MG63 (cell line): Measurements from ENCODE around the gene AGL. TPM values are rescaled to one million over a fixed set of nuclear protein-coding genes. Genes with fewer than 3 reads are reported as not detected.
"Not testable (repeated sequence)": the region's sequence is repeated elsewhere in the genome, so short reads cannot be mapped to it uniquely, and the experiment has no call there.

Experiments used
- DNase-seq: peaks from one replicate; pipeline ENCODE4 v3.0.0-alpha.2; 2020
- H3K27me3 ChIP-seq: fragments of 250-450 bp; sonication (Bioruptor Pico); 2 replicates; pipeline ENCODE4 v1.5.1; 2020; ENCODE audit warnings: mild to moderate bottlenecking, moderate library complexity
- H3K36me3 ChIP-seq: fragments of 250-450 bp; sonication (Bioruptor Pico); 2 replicates; pipeline ENCODE4 v1.5.1; 2020; ENCODE audit warnings: mild to moderate bottlenecking, moderate library complexity
- H3K4me3 ChIP-seq: fragments of 250-450 bp; sonication (Bioruptor Pico); 2 replicates; pipeline ENCODE4 v1.5.1; 2020; ENCODE audit warnings: mild to moderate bottlenecking, moderate library complexity
- H3K9me3 ChIP-seq: fragments of 250-450 bp; sonication (Bioruptor Pico); 2 replicates; pipeline ENCODE4 v1.5.1; 2020; ENCODE audit warnings: mild to moderate bottlenecking, moderate library complexity
- total RNA-seq: library from RNA; depleted of rRNA; stranded (reverse); fragments of >200 nt; shearing (Covaris generic); gene quantifications from 2 replicates; pipeline ENCODE4 v1.2.3, GENCODE V29; 2014; ENCODE audit warnings: low replicate concordance; rRNA removed

AGL gene
- 1.4 and 20.1 TPM in 2 replicates for total RNA-seq

DNA sequence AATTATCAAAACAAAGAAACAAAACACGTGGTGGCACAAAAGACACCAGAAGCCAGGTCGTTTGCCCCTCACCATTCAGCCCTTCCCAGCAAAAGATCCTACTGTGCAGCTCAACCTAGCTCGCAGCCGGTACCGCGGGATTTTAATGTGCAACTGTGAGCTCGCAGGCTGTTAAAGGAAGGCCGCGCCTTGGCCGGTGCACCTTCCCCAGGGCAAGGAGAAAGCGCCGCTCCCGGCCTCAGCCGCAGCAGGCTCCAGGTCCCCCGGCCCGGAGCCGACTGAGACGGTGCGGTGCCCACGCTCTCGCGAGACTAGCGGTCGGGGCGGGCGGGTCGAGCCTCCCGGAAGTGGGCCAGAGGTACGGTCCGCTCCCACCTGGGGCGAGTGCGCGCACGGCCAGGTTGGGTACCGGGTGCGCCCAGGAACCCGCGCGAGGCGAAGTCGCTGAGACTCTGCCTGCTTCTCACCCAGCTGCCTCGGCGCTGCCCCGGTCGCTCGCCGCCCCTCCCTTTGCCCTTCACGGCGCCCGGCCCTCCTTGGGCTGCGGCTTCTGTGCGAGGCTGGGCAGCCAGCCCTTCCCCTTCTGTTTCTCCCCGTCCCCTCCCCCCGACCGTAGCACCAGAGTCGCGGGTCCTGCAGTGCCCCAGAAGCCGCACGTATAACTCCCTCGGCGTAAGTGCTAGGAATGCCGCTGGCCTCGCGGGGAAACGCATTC is at the start of gene AGL:
TSS of gene AGL (plus strand) at position 618 of the 715 bp plus-strand sequence. CDS start 682 bp downstream, outside the sequence.
- DNase-seq, result peak; percentile 87
- H3K4me3 ChIP-seq, result peak within 1 kb of the TSS; percentile 77
- no peaks in the 10 kb centered on the region for H3K27me3 ChIP-seq
- H3K9me3 ChIP-seq, result no peaks in the 10 kb centered on the region
- no peaks in the 10 kb centered on the region for H3K36me3 ChIP-seq

DNA sequence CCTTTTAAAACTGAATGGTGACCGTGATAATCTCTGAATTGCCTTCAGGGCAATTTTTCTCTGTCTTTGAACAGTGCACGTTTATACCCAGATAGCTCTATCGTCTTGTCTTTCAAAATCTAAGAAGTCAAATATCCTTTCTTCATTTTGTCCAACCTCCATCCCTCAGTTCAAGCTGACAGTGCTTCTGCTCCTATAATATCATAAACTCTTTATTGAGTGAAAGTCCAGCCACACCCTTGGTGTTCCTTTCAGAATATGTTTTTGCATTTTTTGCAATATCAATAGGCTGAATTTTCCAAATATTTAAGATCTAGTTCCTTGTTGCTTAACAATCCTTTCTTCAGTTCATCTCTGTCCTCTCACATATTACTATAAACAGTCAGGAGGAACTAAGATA is 48.6 kb upstream of the AGL start:
- Histone ChIP-seq H3K9me3 (no peaks in the 10 kb centered on the region), H3K27me3 (peaks cover 23% of the 10 kb centered on the region), H3K36me3 (no peaks in the 10 kb centered on the region), H3K4me3 (no peak overlapping the region)
- DNase-seq, result no peak

DNA sequence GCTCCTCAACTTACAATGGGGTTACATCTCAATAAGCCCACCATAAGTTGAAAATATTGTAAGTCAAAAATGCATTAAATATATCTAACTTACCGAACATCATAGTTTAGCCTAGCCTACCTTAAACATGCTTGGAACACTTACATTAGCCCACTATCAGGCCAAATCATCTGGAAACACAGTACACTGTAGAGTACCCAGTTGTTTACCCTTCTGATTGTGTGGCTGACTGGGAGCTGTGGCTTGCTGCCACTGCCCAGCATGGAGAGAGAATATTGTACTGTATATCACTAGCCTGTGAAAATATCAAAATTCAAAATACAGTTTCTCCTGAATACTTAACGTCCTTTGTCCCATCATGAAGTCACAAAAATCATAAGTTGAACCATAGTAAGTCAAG is 43.3 kb upstream of the AGL start:
- DNase-seq, result no peak
- peaks cover 19% of the 10 kb centered on the region for H3K27me3 ChIP-seq
- H3K4me3 ChIP-seq, result no peak overlapping the region
- no peaks in the 10 kb centered on the region for H3K9me3 ChIP-seq
- no peaks in the 10 kb centered on the region for H3K36me3 ChIP-seq

DNA sequence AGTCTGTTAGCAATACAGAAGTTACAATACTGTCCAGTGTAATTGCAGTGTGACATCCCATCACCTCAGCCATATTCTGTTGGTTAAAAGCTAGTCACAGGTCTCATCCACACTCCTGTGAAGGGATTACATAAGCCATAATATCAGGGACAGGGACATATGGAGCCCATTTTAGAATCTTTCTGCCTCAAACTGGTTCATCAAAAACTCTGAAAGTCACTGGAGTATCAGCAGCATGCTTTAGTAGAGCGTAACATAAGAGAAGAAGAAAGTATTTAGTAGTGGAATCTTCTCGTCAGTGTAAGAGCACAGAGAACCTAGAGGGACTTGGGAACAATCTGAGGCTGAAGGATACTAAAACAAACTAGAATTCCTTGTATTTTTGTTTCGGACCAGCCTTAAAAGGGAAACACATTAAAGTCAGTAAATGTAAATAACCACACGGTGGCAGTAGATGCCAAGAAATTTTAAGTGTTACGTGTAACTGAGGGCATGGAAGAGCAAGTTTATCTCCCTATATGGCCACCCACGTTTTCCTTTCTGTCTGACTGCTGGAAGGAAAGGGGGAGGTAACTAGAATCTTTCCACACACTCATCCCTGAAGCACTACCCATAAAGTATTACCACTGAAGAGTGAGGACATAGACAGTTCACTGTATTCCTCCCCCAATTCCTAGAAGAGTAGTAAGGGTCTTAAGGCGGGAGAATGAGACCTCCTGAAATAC is 41.6 kb upstream of the AGL start:
- H3K4me3 ChIP-seq, result no peak overlapping the region
- no peaks in the 10 kb centered on the region for H3K9me3 ChIP-seq
- DNase-seq, result peak; percentile 33
- H3K27me3 ChIP-seq, result peaks cover 16% of the 10 kb centered on the region
- no peaks in the 10 kb centered on the region for H3K36me3 ChIP-seq

DNA sequence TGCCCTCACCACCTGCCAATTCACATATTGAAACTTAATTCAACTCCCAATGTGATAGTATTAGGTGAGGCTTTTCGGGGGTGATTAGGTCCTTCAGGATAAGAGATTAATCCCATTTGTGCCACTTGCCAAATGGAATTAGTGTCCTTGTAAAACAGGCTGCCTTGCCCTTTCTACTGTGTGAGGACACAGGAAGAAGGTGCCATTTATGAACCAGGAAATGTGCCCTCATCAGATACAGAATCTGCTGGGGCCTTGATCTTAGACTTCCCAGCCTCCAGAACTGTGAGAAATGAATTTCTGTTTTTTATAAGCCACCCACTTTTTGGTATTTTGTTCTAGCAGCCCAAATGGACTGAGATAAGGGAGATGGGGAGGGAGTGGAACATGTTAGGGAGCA is 39.1 kb upstream of the AGL start:
- Histone ChIP-seq H3K36me3 (no peaks in the 10 kb centered on the region), H3K27me3 (no peaks in the 10 kb centered on the region), H3K4me3 (no peak overlapping the region), H3K9me3 (no peaks in the 10 kb centered on the region)
- DNase-seq, result no peak

DNA sequence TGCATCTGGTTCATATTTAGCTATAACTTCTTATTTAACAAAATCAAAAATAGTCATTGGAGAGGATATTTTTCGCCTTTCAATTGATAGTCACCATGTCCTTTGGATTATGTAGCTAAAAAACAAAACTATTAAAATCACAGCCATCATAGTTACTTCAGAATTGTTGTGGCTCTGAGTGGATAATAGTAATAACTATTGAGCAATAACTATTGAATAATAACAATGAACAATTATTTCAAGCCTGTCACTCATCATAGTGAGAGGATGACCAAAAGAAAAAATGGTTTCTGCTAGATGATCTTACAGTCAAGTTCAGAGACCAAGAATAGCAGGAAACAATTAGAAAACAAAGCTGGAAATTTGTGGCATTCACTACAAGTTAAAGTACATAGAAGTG is 38.4 kb upstream of the AGL start:
- no peaks in the 10 kb centered on the region for H3K36me3 ChIP-seq
- no peaks in the 10 kb centered on the region for H3K9me3 ChIP-seq
- no peaks in the 10 kb centered on the region for H3K27me3 ChIP-seq
- H3K4me3 ChIP-seq, result no peak overlapping the region
- DNase-seq, result no peak

DNA sequence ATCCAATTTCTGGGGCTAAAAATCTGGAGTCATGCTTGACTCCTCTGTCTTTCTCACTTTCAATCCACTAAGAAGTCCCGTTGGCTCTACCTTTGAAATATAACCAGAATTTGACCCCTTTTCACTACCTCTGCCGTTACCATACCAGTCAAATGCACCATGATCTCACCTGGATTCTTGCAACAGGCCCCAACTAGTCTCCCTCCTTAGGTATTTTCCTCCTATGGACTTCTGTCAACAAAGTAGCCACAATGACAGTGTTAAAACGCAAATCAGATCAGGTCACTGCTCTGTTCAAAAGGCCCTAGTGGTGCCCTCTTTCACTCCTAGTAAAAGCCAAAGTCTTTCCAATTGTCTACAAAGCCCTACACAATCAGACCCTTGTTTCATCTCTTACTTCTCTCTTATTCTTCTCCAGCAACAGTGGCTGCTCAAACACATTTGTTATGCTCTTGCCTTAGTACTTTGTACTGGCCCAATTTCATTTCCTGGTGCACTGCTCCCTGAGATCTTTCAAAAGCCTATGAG is 35.7 kb upstream of the AGL start:
- H3K4me3 ChIP-seq, result no peak overlapping the region
- H3K27me3 ChIP-seq, result no peaks in the 10 kb centered on the region
- no peaks in the 10 kb centered on the region for H3K9me3 ChIP-seq
- DNase-seq, result no peak
- H3K36me3 ChIP-seq, result no peaks in the 10 kb centered on the region

DNA sequence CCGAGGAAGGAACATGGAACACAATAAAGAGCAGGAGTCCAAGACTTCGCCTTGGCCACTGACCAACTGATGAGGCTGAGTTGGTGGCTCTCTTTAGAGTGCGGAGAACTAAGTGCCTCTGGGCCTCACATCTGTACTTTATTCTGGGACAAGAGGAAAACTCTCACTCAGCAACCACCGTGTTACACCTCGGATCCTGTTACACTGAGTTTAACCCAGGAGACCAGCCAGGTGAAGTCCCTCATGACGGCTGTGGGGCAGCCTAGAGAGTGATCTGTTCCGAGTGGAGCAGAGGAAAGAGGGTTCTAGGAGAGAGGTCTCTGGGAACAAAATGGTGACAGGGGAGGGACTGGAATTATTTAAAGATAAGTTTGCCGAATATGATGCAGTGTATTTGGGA is 33.5 kb upstream of the AGL start:
- no peaks in the 10 kb centered on the region for H3K36me3 ChIP-seq
- H3K27me3 ChIP-seq, result no peaks in the 10 kb centered on the region
- H3K9me3 ChIP-seq, result no peaks in the 10 kb centered on the region
- no peak overlapping the region for H3K4me3 ChIP-seq
- no peak for DNase-seq

DNA sequence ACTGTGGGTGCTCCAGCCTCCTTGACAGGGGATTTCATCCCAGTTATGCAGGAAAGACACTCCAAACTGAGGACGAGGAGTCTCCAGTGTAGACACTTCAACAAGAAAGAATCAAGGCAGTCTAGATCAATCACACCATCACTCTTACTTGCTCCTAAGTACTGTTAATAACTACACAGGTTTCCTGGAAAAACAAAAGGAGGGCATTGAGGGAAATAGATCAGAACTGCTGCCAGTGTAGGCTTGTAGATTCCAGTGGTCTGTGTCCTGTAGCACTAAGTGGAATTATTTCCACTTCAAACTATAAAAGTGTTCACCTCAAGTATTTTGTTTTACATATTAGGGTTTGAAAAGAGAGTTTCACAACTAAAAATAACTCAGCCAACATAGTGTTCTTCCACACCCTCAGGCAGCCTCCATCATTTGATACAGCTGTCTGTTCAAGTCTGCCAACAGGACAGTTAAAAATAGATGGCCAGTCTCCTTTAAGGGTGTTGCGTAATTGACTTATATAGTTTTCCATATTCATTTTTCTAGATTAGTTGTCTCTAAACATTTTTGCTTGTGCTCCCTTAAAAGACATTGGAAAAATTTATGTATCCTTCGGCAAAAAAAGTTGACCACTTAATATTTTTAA is 32.0 kb upstream of the AGL start:
- DNase-seq, result no peak
- H3K4me3 ChIP-seq, result no peak overlapping the region
- no peaks in the 10 kb centered on the region for H3K9me3 ChIP-seq
- no peaks in the 10 kb centered on the region for H3K27me3 ChIP-seq
- no peaks in the 10 kb centered on the region for H3K36me3 ChIP-seq

DNA sequence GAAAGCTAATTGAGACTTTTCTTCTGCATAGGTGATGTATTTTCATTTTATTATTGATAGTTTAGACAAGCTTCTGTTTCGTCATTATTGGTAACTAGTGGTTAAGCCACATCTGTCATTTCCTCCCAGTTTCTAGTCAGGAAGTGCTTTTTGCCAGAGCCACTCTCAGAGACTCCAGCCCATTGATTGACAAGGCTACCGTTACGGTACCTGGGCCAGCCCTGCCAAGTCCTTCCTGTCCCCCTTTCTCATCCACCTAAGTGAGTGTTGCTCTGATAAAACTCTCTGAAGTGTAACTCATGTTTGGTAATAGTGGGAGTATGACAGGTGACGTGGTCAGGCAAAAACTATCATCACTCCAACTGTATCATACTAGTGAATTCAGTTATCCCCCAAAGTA is 29.6 kb upstream of the AGL start:
- Histone ChIP-seq H3K9me3 (no peaks in the 10 kb centered on the region), H3K27me3 (no peaks in the 10 kb centered on the region), H3K4me3 (no peak overlapping the region), H3K36me3 (no peaks in the 10 kb centered on the region)
- no peak for DNase-seq

DNA sequence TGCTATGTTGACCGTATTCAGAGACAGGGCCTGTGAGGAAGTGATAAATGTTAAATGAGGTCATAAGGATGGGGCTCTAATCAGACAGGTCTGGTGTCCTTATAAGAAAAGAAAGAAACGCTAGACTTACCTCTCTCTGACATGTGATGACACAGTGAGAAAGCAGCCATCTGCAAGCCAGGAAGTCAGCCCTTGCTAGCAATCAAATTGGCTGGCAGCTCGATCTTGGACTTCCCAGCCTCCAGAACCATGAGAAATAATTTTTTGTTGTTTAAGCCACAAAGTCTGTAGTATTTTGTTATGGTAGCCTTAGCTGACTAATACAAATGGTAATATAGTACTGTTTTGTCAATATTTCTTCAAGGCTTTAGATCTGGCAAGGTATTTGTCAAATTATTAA is 25.1 kb upstream of the AGL start:
- no peaks in the 10 kb centered on the region for H3K27me3 ChIP-seq

DNA sequence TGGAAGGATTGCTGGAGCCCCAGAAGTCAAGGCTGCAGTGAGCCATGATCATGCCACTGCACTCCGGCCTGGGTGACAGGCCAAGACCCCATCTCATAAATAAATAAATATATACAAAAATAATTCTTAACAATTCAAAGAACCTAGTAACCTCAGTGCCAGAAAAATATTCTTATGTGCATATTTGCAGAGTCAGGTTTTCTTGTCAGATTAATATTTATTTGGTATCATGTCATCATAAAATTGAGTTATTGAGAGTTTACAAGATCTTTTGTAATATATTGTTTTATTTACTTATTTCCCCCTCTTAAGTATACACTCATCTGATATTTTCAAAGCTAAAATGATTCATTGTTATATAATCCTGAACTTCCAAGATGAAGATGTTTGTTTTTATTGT is 24.5 kb upstream of the AGL start:
- no peak for DNase-seq
- Histone ChIP-seq H3K4me3 (no peak overlapping the region), H3K27me3 (no peaks in the 10 kb centered on the region), H3K9me3 (no peaks in the 10 kb centered on the region), H3K36me3 (no peaks in the 10 kb centered on the region)

More for the DNA sequence above, 25.1 kb upstream of the AGL start:
- Histone ChIP-seq H3K4me3 (no peak overlapping the region), H3K9me3 (no peaks in the 10 kb centered on the region), H3K36me3 (no peaks in the 10 kb centered on the region)
- DNase-seq, result no peak

DNA sequence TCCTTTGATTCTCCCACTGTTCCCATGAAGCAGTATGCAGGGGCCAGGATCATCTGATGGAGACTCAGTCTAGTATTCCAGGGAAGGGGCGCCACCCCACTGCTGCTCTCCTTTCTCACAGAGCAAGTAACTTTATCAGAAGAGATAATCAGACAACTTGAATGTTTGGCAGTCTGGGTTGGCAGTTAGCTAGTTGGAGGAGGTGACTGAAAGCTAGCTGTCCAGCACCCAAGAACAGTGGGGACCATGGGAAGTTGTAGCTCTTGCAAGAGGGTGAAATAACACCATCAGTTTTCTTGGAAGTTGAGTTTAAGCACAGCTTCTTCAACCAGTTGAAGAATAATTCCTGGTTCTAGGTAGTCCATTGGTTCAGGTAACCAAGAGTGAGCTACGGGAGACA is 22.2 kb upstream of the AGL start:
- H3K36me3 ChIP-seq, result no peaks in the 10 kb centered on the region
- DNase-seq, result no peak
- H3K27me3 ChIP-seq, result no peaks in the 10 kb centered on the region
- H3K4me3 ChIP-seq, result no peak overlapping the region
- H3K9me3 ChIP-seq, result no peaks in the 10 kb centered on the region; the same call in 1 of the 2 replicates

DNA sequence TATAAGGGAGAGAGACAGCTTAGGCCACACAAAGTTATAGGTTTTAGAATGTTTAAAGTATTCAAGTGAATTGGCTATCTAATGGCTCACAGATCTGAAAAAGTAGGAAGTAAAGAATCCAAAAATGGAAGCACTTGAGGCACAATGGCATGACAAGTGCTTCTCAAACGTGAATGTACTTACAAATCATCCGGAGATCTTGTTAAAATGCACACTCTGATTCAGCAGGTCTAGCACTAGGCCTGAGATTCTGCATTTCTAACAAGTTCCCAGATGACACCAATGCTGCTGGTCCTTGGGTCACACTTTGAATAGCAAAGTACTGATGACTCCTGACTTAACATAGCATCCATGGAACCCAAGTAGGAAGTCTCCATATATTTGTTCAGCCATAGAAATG is 20.9 kb upstream of the AGL start:
- no peak overlapping the region for H3K4me3 ChIP-seq
- H3K9me3 ChIP-seq, result no peaks in the 10 kb centered on the region; the same call in 1 of the 2 replicates
- H3K27me3 ChIP-seq, result no peaks in the 10 kb centered on the region
- no peak for DNase-seq
- no peaks in the 10 kb centered on the region for H3K36me3 ChIP-seq

DNA sequence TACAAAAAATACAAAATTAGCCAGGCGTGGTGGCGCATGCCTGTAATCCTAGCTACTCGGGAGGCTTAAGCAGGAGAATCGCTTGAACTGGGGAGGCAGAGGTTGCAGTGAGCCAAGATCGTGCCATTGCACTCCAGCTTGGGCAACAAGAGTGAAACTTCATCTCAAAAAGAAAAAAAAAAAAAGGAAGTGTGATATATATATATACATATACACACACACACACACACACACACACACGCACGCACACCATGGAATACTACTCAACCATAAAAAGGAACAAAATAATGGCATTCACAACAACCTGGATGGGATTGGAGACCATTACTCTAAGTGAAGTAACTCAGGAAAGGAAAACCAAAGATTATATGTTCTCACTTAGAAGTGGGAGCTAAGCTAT is 16.2 kb upstream of the AGL start:
- H3K4me3 ChIP-seq, H3K36me3 ChIP-seq, DNase-seq, H3K9me3 ChIP-seq, H3K27me3 ChIP-seq: not testable (repeated sequence)

DNA sequence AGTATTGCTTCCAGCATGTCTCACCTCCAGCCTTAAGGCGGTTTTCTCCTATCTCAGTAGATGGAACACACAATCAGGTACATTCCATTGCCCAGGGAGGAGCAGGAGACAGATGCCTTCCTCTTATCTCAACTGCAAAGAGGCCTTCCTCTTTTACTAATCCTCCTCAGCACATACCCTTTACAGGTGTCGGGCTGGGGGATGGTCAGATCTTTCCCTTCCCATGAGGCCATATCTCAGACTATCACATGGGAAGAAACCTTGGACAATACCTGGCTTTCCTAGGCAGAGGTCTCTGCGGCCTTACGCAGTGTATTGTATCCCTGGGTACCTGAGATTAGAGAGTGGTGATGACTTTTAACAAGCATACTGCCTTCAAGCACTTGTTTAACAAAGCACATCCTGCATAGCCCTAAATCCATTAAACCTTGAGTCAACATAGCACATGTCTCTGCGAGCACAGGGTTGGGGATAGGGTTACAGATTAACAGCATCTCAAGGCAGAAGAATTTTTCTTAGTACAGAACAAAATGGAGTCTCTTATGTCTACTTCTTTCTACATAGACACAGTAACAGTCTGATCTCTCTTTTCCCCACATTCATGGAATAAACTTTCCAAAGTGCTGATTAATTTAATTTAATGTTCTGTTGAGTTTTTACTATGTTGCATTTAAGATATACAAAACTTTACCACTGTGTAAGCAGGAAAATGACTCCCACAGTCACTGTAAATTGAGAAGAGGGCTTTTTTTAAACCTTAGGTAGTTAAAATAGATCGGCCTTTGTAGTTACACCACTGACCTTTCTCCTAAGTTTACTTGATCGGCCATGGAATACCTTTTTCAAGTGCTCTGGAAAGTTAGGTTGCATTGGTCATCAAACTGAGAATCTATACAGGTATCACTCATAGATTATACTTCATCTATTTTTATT is 13.7 kb upstream of the AGL start:
- DNase-seq, result not testable (repeated sequence)

More for the DNA sequence above, 13.7 kb upstream of the AGL start:
- not testable (repeated sequence) for H3K9me3 ChIP-seq, H3K4me3 ChIP-seq, H3K27me3 ChIP-seq, H3K36me3 ChIP-seq
